ENCODE results near the gene GHDC. TPM values are rescaled to one million over a fixed set of nuclear protein-coding genes. Genes with fewer than 3 reads are reported as not detected.
"Not testable (repeated sequence)": the region's sequence is repeated elsewhere in the genome, so short reads cannot be mapped to it uniquely, and the experiment has no call there.

The GHDC gene
- total RNA-seq, 1 donor from 2014 or later = 17.5 TPM

GRCh38 chr17:42221886-42222745 is 27.8 kb upstream of the GHDC start:
- DNase-seq = peak; percentile 85
- H3K36me3 Mint-ChIP-seq (ENCODE audit: low read depth) = peaks cover 47% of the 10 kb centered on the region
- H3K27me3 Mint-ChIP-seq = no peaks in the 10 kb centered on the region
- intact Hi-C loops (cut with micrococcal nuclease) = loop anchor here (1.0 to 2.0 kb wide), 3 partner anchors 53 to 86 kb away; no protein-coding TSS in a partner anchor
- peaks cover 7% of the 10 kb centered on the region for H3K4me1 Mint-ChIP-seq
- no peak overlapping the region for H3K4me3 Mint-ChIP-seq
- peak overlapping the region; percentile 27 for H3K27ac Mint-ChIP-seq
- no peaks in the 10 kb centered on the region for H3K9me3 Mint-ChIP-seq

- H3K4me1 Mint-ChIP-seq; H3K4me3 Mint-ChIP-seq; H3K27ac Mint-ChIP-seq; H3K9me3 Mint-ChIP-seq; DNase-seq; intact Hi-C loops (cut with micrococcal nuclease); H3K27me3 Mint-ChIP-seq: not testable (repeated sequence)
- H3K36me3 Mint-ChIP-seq (ENCODE audit: low read depth) = peaks cover 58% of the 10 kb centered on the region
Observed at GRCh38 chr17:42219280-42219679, 25.0 kb upstream of the GHDC start.

GRCh38 chr17:42214156-42214555 is 19.9 kb upstream of the GHDC start:
- intact Hi-C loops (cut with micrococcal nuclease) = no loop called here
- Mint-ChIP-seq H3K27ac (no peak overlapping the region), H3K27me3 (no peaks in the 10 kb centered on the region), H3K4me1 (no peaks in the 10 kb centered on the region), H3K4me3 (no peak overlapping the region), H3K9me3 (no peaks in the 10 kb centered on the region), H3K36me3 (ENCODE audit: low read depth) (peaks cover 66% of the 10 kb centered on the region)
- no peak for DNase-seq

- Mint-ChIP-seq H3K4me3 (no peak overlapping the region), H3K27me3 (no peaks in the 10 kb centered on the region), H3K4me1 (no peaks in the 10 kb centered on the region), H3K27ac (no peak overlapping the region), H3K36me3 (ENCODE audit: low read depth) (peaks cover 62% of the 10 kb centered on the region), H3K9me3 (no peaks in the 10 kb centered on the region)
- intact Hi-C loops (cut with micrococcal nuclease) = no loop called here
- no peak for DNase-seq
Observed at GRCh38 chr17:42212382-42212781, 18.1 kb upstream of the GHDC start.

- H3K27me3 Mint-ChIP-seq; DNase-seq; intact Hi-C loops (cut with micrococcal nuclease); H3K27ac Mint-ChIP-seq; H3K4me3 Mint-ChIP-seq; H3K9me3 Mint-ChIP-seq; H3K4me1 Mint-ChIP-seq: not testable (repeated sequence)
- H3K36me3 Mint-ChIP-seq (ENCODE audit: low read depth) = peaks cover 61% of the 10 kb centered on the region
Observed at GRCh38 chr17:42211921-42212341, 17.6 kb upstream of the GHDC start.

- no peak overlapping the region for H3K27ac Mint-ChIP-seq
- H3K27me3 Mint-ChIP-seq = no peaks in the 10 kb centered on the region
- peaks cover 60% of the 10 kb centered on the region for H3K36me3 Mint-ChIP-seq (ENCODE audit: low read depth)
- no peak overlapping the region for H3K4me3 Mint-ChIP-seq
- DNase-seq = no peak
- H3K9me3 Mint-ChIP-seq = no peaks in the 10 kb centered on the region
- intact Hi-C loops (cut with micrococcal nuclease) = no loop called here
- no peaks in the 10 kb centered on the region for H3K4me1 Mint-ChIP-seq
Observed at GRCh38 chr17:42210046-42210445, 15.8 kb upstream of the GHDC start.

GRCh38 chr17:42206153-42206612 is 11.9 kb upstream of the GHDC start:
- H3K9me3 Mint-ChIP-seq; H3K27me3 Mint-ChIP-seq; intact Hi-C loops (cut with micrococcal nuclease); DNase-seq; H3K27ac Mint-ChIP-seq; H3K4me1 Mint-ChIP-seq; H3K4me3 Mint-ChIP-seq: not testable (repeated sequence)
- H3K36me3 Mint-ChIP-seq (ENCODE audit: low read depth) = peaks cover 73% of the 10 kb centered on the region

GRCh38 chr17:42203354-42203753 is 9.1 kb upstream of the GHDC start:
- Mint-ChIP-seq H3K27me3 (no peaks in the 10 kb centered on the region), H3K4me1 (no peaks in the 10 kb centered on the region), H3K4me3 (no peak overlapping the region), H3K36me3 (ENCODE audit: low read depth) (peaks cover 70% of the 10 kb centered on the region), H3K27ac (no peak overlapping the region), H3K9me3 (no peaks in the 10 kb centered on the region)
- intact Hi-C loops (cut with micrococcal nuclease) = no loop called here
- no peak for DNase-seq

GRCh38 chr17:42202696-42203095 is 8.4 kb upstream of the GHDC start:
- H3K9me3 Mint-ChIP-seq = no peaks in the 10 kb centered on the region
- H3K4me1 Mint-ChIP-seq = no peaks in the 10 kb centered on the region
- H3K27ac Mint-ChIP-seq = no peak overlapping the region
- no peak overlapping the region for H3K4me3 Mint-ChIP-seq
- intact Hi-C loops (cut with micrococcal nuclease) = no loop called here
- H3K36me3 Mint-ChIP-seq (ENCODE audit: low read depth) = peaks cover 68% of the 10 kb centered on the region
- no peak for DNase-seq
- no peaks in the 10 kb centered on the region for H3K27me3 Mint-ChIP-seq

GRCh38 chr17:42202159-42202558 is 7.9 kb upstream of the GHDC start:
- peak overlapping the region; percentile 45 for H3K27ac Mint-ChIP-seq
- no peaks in the 10 kb centered on the region for H3K9me3 Mint-ChIP-seq
- H3K4me3 Mint-ChIP-seq = no peak overlapping the region
- no peak for DNase-seq
- peaks cover 63% of the 10 kb centered on the region for H3K36me3 Mint-ChIP-seq (ENCODE audit: low read depth)
- intact Hi-C loops (cut with micrococcal nuclease) = no loop called here
- H3K4me1 Mint-ChIP-seq = no peaks in the 10 kb centered on the region
- H3K27me3 Mint-ChIP-seq = no peaks in the 10 kb centered on the region

- H3K27me3 Mint-ChIP-seq = no peaks in the 10 kb centered on the region
- H3K9me3 Mint-ChIP-seq = no peaks in the 10 kb centered on the region
- peak overlapping the region; percentile 34 for H3K27ac Mint-ChIP-seq
- intact Hi-C loops (cut with micrococcal nuclease) = no loop called here
- H3K4me1 Mint-ChIP-seq = no peaks in the 10 kb centered on the region
- no peak for DNase-seq
- peaks cover 58% of the 10 kb centered on the region for H3K36me3 Mint-ChIP-seq (ENCODE audit: low read depth)
- no peak overlapping the region for H3K4me3 Mint-ChIP-seq
Observed at GRCh38 chr17:42201458-42201772, 7.1 kb upstream of the GHDC start.

- DNase-seq = no peak
- Mint-ChIP-seq H3K9me3 (no peaks in the 10 kb centered on the region), H3K36me3 (ENCODE audit: low read depth) (peaks cover 53% of the 10 kb centered on the region), H3K4me1 (no peaks in the 10 kb centered on the region), H3K27me3 (no peaks in the 10 kb centered on the region), H3K4me3 (no peak overlapping the region), H3K27ac (no peak overlapping the region)
- intact Hi-C loops (cut with micrococcal nuclease) = no loop called here
Observed at GRCh38 chr17:42200706-42201457, 6.6 kb upstream of the GHDC start.

GRCh38 chr17:42199416-42200011 is 5.2 kb upstream of the GHDC start:
- no peak overlapping the region for H3K4me3 Mint-ChIP-seq
- H3K9me3 Mint-ChIP-seq = no peaks in the 10 kb centered on the region
- H3K4me1 Mint-ChIP-seq = peaks cover under 1% of the 10 kb centered on the region
- H3K27ac Mint-ChIP-seq = no peak overlapping the region
- DNase-seq = peak; percentile 54
- peaks cover 43% of the 10 kb centered on the region for H3K36me3 Mint-ChIP-seq (ENCODE audit: low read depth)
- intact Hi-C loops (cut with micrococcal nuclease) = no loop called here
- no peaks in the 10 kb centered on the region for H3K27me3 Mint-ChIP-seq

- no peaks in the 10 kb centered on the region for H3K9me3 Mint-ChIP-seq
- DNase-seq = no peak
- intact Hi-C loops (cut with micrococcal nuclease) = no loop called here
- peak overlapping the region; percentile 65 for H3K27ac Mint-ChIP-seq
- H3K27me3 Mint-ChIP-seq = no peaks in the 10 kb centered on the region
- no peak overlapping the region for H3K4me3 Mint-ChIP-seq
- H3K36me3 Mint-ChIP-seq (ENCODE audit: low read depth) = peaks cover 38% of the 10 kb centered on the region
- H3K4me1 Mint-ChIP-seq = peaks cover 4% of the 10 kb centered on the region
Observed at GRCh38 chr17:42198897-42199296, 4.6 kb upstream of the GHDC start.
